SJSA1 (cell line): ENCODE data around the gene NIM1K. TPM values are rescaled to one million over a fixed set of nuclear protein-coding genes. Genes with fewer than 3 reads are reported as not detected.

Experiments used
- DNase-seq, 2 experiments: peaks; one replicate each; pipeline ENCODE4 v3.0.0-alpha.2; 2015 to 2020; ENCODE audit warnings: low spot score in 2 of 2, low read depth in 1 of 2
- H3K27ac ChIP-seq: fragments of 250-450 bp; sonication (Bioruptor Pico); 2 replicates; pipeline ENCODE4 v1.5.1; 2020; ENCODE audit warnings: mild to moderate bottlenecking, moderate library complexity
- H3K27me3 ChIP-seq: fragments of 250-450 bp; sonication (Bioruptor Pico); replicated peaks from 2 replicates; pipeline ENCODE4 v1.5.1; 2020; ENCODE audit warnings: mild to moderate bottlenecking, moderate library complexity
- H3K36me3 ChIP-seq: fragments of 250-450 bp; sonication (Bioruptor Pico); 2 replicates; pipeline ENCODE4 v1.5.1; 2020; ENCODE audit warnings: mild to moderate bottlenecking
- H3K4me1 ChIP-seq: fragments of 250-450 bp; sonication (Bioruptor Pico); replicated peaks from 2 replicates; pipeline ENCODE4 v1.6.1; 2021; ENCODE audit warnings: mild to moderate bottlenecking
- H3K4me3 ChIP-seq: fragments of 250-450 bp; sonication (Bioruptor Pico); 2 replicates; pipeline ENCODE4 v1.5.1; 2020; ENCODE audit warnings: mild to moderate bottlenecking
- H3K9me3 ChIP-seq: fragments of 250-450 bp; sonication (Bioruptor Pico); replicated peaks from 2 replicates; pipeline ENCODE4 v1.5.1; 2020; ENCODE audit warnings: mild to moderate bottlenecking
- total RNA-seq: library from RNA; depleted of rRNA; stranded (reverse); fragments of >200 nt; shearing (Covaris generic); gene quantifications from 2 replicates; pipeline ENCODE4 v1.2.3, GENCODE V29; 2014

NIM1K gene
- total RNA-seq, 1 experiment from 2014 or later = 0.18 TPM

GRCh38 chr5:43219120-43219519, 27.1 kb downstream of the NIM1K start:
- Histone ChIP-seq H3K4me1 (no peaks in the 10 kb centered on the region), H3K9me3 (no peaks in the 10 kb centered on the region), H3K36me3 (no peaks in the 10 kb centered on the region), H3K27me3 (no peaks in the 10 kb centered on the region), H3K4me3 (no peak overlapping the region), H3K27ac (no peak overlapping the region)
- no peak for DNase-seq

GRCh38 chr5:43221502-43221901, 29.5 kb downstream of the NIM1K start:
- H3K27ac ChIP-seq = no peak overlapping the region
- H3K9me3 ChIP-seq = no peaks in the 10 kb centered on the region
- no peaks in the 10 kb centered on the region for H3K36me3 ChIP-seq
- H3K4me3 ChIP-seq = no peak overlapping the region
- no peaks in the 10 kb centered on the region for H3K4me1 ChIP-seq
- DNase-seq = no peak
- H3K27me3 ChIP-seq = no peaks in the 10 kb centered on the region

DNA sequence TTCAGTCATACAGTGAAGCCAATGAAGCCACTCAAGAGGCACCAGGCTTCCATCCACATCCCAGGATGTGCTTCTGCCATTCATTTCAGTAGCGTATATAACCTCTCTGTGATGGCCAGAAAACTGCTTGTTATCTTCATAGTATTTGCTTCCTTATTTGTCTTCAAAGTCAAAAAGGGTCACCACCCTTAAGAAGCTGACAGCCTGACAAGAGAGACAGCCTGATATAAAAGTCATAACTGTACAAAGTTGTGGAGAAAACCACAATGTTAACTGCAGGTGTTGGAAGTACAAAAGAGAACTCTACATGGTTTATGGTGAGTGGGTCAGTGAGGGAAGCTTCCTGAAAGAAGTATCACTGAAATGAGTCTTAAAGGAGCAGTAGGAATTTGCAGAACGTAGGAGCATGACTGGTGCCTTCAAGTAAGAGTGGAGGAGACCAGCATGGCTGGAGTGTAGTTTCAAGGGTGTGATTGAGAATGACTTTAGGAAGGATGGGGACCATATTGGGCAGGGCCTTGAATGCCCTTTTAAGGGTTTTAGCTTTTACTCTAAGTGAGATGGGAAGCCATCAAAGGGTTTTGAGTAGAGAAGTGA, 33.7 kb downstream of the NIM1K start:
- H3K9me3 ChIP-seq = no peaks in the 10 kb centered on the region
- no peaks in the 10 kb centered on the region for H3K36me3 ChIP-seq
- H3K27me3 ChIP-seq = no peaks in the 10 kb centered on the region
- no peaks in the 10 kb centered on the region for H3K4me1 ChIP-seq
- no peak overlapping the region for H3K27ac ChIP-seq
- no peak for DNase-seq
- no peak overlapping the region for H3K4me3 ChIP-seq

- H3K9me3 ChIP-seq = no peaks in the 10 kb centered on the region
- no peak for DNase-seq
- H3K4me1 ChIP-seq = no peaks in the 10 kb centered on the region
- H3K27ac ChIP-seq = no peak overlapping the region
- H3K27me3 ChIP-seq = no peaks in the 10 kb centered on the region
- no peaks in the 10 kb centered on the region for H3K36me3 ChIP-seq
- no peak overlapping the region for H3K4me3 ChIP-seq
These were observed 35.6 kb downstream of the NIM1K start for GRCh38 chr5:43227655-43228054.

GRCh38 chr5:43230707-43231106, 38.7 kb downstream of the NIM1K start:
- no peak for DNase-seq
- Histone ChIP-seq H3K36me3 (no peaks in the 10 kb centered on the region), H3K27ac (no peak overlapping the region), H3K4me3 (no peak overlapping the region), H3K4me1 (no peaks in the 10 kb centered on the region), H3K27me3 (no peaks in the 10 kb centered on the region), H3K9me3 (no peaks in the 10 kb centered on the region; the same call in 1 of the 2 replicates)

DNA sequence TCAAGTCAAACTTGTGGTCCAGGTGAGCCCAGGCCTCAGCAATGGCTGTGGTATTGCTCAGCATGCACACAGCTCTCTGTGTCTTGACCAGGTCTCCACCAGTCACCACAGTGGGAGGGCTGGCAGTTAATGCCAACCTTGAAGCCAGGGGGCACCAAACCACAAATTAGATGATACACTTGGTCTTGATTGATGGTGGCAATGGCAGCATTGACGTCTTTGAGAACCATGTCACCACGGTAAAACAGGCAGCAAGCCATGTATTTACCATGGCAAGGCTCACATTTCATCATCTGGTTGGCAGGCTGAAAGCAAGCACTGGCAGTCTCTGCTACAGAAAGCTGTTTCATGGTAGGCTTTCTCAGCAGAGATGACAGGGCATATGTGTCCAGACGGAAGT, 40.0 kb downstream of the NIM1K start:
- DNase-seq = no peak
- Histone ChIP-seq H3K36me3 (no peaks in the 10 kb centered on the region), H3K27ac (no peak overlapping the region), H3K4me3 (no peak overlapping the region), H3K27me3 (no peaks in the 10 kb centered on the region), H3K4me1 (no peaks in the 10 kb centered on the region), H3K9me3 (no peaks in the 10 kb centered on the region; the same call in 1 of the 2 replicates)

DNA sequence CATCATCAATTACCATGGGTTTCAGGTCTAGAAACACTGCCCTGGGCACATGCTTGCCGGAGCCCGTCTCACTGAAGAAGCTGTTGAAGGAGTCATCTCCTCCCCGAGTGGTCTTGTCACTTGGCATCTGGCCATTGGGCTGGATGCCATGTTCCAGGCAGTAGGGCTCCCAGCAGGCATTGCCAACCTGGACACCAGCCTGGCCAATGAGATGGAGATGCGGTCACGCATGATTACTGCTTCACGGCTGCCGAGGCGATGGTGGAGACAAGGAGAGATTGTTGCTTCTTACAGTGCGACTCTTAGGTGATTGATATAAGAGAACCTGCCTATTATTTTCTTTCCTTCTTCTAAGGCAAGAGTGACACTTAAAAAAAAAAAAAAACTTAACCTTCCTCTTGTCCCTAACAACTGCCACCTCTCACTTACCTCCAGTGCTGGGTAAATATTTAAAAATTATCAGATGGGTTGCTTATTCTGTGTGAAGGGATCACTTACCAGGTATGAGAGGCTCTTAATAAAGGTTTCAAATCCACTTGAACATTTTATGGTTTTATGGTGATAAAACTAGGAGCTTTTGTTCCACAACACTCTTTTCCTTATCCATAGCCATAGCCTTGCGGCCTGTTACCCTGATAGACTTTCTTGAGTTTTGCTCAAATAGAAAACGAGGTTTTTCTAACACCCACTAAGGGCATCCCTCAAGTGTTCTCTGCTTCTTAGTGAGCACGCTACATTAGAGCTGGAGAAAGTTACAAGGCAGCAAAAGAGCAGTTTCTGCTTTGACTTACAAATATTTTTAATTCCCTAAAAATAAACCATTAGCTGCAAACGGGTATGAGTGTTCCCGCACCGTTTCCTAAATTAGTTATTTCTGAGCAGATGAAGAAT, 41.2 kb downstream of the NIM1K start:
- H3K36me3 ChIP-seq = no peaks in the 10 kb centered on the region
- no peaks in the 10 kb centered on the region for H3K4me1 ChIP-seq
- H3K27me3 ChIP-seq = no peaks in the 10 kb centered on the region
- no peak for DNase-seq
- H3K9me3 ChIP-seq = no peaks in the 10 kb centered on the region; the same call in 1 of the 2 replicates
- no peak overlapping the region for H3K4me3 ChIP-seq
- no peak overlapping the region for H3K27ac ChIP-seq

DNA sequence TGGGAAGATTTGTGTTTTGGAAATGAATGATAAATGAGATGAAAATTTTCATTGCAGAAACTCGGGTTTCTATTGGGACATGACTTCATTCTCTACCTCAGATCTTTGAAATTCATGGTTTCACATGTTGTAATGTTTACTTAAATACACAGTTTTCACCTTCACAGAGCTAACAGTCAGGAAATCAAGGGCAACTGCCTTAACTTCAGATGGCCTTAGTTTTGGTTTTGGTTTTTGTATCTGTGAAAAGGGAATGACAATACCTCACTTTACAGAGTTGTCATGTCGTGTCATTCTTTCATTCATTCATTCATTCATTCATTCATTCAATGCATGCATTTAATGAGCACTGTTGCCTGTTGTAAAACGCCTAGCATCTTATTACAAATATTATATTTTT, 41.9 kb downstream of the NIM1K start:
- no peaks in the 10 kb centered on the region; the same call in 1 of the 2 replicates for H3K9me3 ChIP-seq
- H3K27me3 ChIP-seq = no peaks in the 10 kb centered on the region
- no peak for DNase-seq
- H3K4me3 ChIP-seq = no peak overlapping the region
- no peaks in the 10 kb centered on the region for H3K4me1 ChIP-seq
- no peak overlapping the region for H3K27ac ChIP-seq
- no peaks in the 10 kb centered on the region for H3K36me3 ChIP-seq

- no peak overlapping the region for H3K27ac ChIP-seq
- no peak for DNase-seq
- H3K27me3 ChIP-seq = no peaks in the 10 kb centered on the region
- H3K4me3 ChIP-seq = no peak overlapping the region
- no peaks in the 10 kb centered on the region for H3K4me1 ChIP-seq
- H3K9me3 ChIP-seq = no peaks in the 10 kb centered on the region; the same call in 1 of the 2 replicates
- H3K36me3 ChIP-seq = no peaks in the 10 kb centered on the region
These were observed 44.8 kb downstream of the NIM1K start for GRCh38 chr5:43236653-43237355.

GRCh38 chr5:43242196-43242595, 50.2 kb downstream of the NIM1K start:
- Histone ChIP-seq H3K36me3 (no peaks in the 10 kb centered on the region), H3K4me1 (no peaks in the 10 kb centered on the region), H3K27ac (no peak overlapping the region), H3K9me3 (no peaks in the 10 kb centered on the region), H3K4me3 (no peak overlapping the region), H3K27me3 (no peaks in the 10 kb centered on the region)
- no peak for DNase-seq

GRCh38 chr5:43243270-43243669, 51.2 kb downstream of the NIM1K start:
- Histone ChIP-seq H3K4me3 (no peak overlapping the region), H3K4me1 (no peaks in the 10 kb centered on the region), H3K36me3 (no peaks in the 10 kb centered on the region), H3K27ac (no peak overlapping the region), H3K27me3 (no peaks in the 10 kb centered on the region), H3K9me3 (no peaks in the 10 kb centered on the region)
- no peak for DNase-seq

DNA sequence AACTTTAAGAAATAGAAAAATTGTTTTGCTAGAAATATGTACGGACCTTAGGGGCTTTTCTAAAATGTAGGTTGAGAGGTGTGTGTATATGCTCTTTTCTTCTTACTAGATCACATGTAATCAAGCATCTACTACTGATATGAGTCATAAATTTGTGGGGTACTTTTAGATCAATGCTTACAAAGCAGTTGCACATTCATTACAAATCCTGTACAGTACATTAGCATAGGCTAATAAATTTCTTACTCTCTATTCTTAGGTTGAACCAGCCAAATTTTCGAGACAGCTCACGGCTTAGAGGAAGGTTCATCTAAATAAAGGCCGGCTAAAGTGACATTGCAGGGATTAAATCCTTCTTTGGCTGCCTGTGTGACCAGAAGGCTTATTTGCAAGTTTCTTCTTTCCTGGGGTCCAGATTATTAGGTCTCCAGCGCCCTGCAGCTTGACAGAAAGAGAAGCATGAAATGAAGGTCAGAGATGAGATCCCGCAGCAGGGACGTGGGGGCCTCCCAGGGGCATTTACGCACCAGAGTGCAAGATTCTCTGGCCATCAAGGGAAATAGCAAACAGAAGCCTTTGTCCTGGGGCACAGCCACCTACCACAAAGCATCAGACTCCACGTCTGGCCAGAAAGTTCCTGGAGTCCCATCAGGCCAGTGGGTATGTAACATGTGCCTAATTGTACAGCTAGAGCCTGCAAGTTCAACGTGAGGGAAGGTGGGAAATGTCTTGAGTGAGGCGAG, 53.0 kb downstream of the NIM1K start:
- no peak overlapping the region for H3K27ac ChIP-seq
- no peaks in the 10 kb centered on the region for H3K4me1 ChIP-seq
- no peak for DNase-seq
- H3K36me3 ChIP-seq = no peaks in the 10 kb centered on the region
- H3K9me3 ChIP-seq = no peaks in the 10 kb centered on the region
- no peaks in the 10 kb centered on the region for H3K27me3 ChIP-seq
- H3K4me3 ChIP-seq = no peak overlapping the region

DNA sequence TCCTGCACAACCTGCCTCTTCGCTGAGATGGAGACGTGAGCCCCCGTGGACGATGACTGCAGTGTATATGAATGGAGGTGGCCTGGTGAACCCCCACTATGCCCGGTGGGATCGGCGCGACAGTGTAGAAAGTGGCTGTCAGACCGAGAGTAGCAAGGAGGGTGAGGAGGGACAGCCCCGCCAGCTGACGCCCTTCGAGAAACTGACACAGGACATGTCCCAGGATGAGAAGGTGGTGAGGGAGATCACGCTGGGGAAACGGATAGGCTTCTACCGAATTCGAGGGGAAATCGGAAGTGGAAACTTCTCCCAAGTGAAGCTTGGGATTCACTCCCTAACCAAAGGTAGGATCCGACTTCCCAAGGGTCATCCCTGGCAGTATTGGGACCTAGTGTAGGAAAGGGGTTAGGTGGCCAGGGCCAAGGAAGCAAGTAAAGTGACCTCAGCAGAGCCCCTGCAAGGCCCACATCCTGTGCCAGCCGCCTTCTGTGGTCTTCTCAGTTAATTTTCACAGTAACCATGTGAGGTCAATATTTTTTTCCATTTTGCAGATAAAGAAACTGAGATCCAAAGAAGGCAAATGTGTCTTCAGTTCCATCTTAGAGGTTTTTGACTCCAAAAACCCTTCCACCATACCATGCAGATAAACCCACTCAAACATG, 53.8 kb downstream of the NIM1K start:
- no peaks in the 10 kb centered on the region for H3K27me3 ChIP-seq
- DNase-seq = no peak
- no peak overlapping the region for H3K27ac ChIP-seq
- H3K36me3 ChIP-seq = no peaks in the 10 kb centered on the region
- H3K9me3 ChIP-seq = no peaks in the 10 kb centered on the region
- no peak overlapping the region for H3K4me3 ChIP-seq
- no peaks in the 10 kb centered on the region for H3K4me1 ChIP-seq
